PC-9 (cell line): ENCODE measurements around the gene KIF15. TPM values are rescaled to one million over a fixed set of nuclear protein-coding genes. Genes with fewer than 3 reads are reported as not detected.

ENCODE experiments used
- BruUV-seq: library from RNA; stranded (reverse); fragments of 400-500 nt; replicated peaks from 2 replicates; lab custom pipeline; 2021; lab: Mats Ljungman, UMichigan
- CTCF ChIA-PET: fragments of 300-600 bp; sonication (Branson Sonifier 250); formaldehyde crosslinking; loops from one replicate; lab custom pipeline; 2022; ENCODE audit warnings: antibody characterized with exemption; lab: Charles Lee
- POLR2A ChIA-PET: fragments of 300-600 bp; sonication (Branson Sonifier 250); formaldehyde crosslinking; loops from one replicate; lab custom pipeline; 2022; ENCODE audit warnings: antibody characterized with exemption; ENCODE audit not compliant: unreplicated experiment; lab: Charles Lee
- DNase-seq, 2 experiments: peaks; one replicate each; pipeline versions ENCODE4 v3.0.0 to v3.0.0-alpha.2; 2015 to 2022; ENCODE audit warnings: mixed read lengths in 1 of 2
- H2AFZ ChIP-seq: fragments of 200-600 bp; sonication (generic); 2 replicates; pipeline ENCODE4 v1.8.1; 2017; ENCODE audit warnings: antibody characterized with exemption
- H3F3A ChIP-seq: fragments of 200-600 bp; sonication (generic); 2 replicates; pipeline ENCODE4 v1.8.1; 2017; ENCODE audit warnings: antibody characterized with exemption, mild to moderate bottlenecking, low read depth; ENCODE audit not compliant: insufficient read depth
- H3K27ac ChIP-seq: fragments of 200-600 bp; sonication (generic); 2 replicates; pipeline ENCODE4 v1.6.1; 2016; ENCODE audit warnings: mixed run types
- H3K27me3 ChIP-seq: fragments of 200-600 bp; sonication (generic); 2 replicates; pipeline ENCODE4 v1.6.1; 2016; ENCODE audit warnings: low read depth, mixed run types; ENCODE audit not compliant: insufficient read depth
- H3K36me3 ChIP-seq: fragments of 200-600 bp; sonication (generic); 2 replicates; pipeline ENCODE4 v1.6.1; 2016; ENCODE audit warnings: low read depth, mixed run types
- H3K4me1 ChIP-seq: fragments of 200-600 bp; sonication (generic); replicated peaks from 2 replicates; pipeline ENCODE4 v1.6.1; 2016; ENCODE audit warnings: mixed run types; ENCODE audit not compliant: insufficient read depth
- H3K4me2 ChIP-seq: fragments of 200-600 bp; sonication (generic); 2 replicates; pipeline ENCODE4 v1.6.1; 2017; ENCODE audit warnings: mixed run types
- H3K4me3 ChIP-seq: fragments of 200-600 bp; sonication (generic); 2 replicates; pipeline ENCODE4 v1.6.1; 2016; ENCODE audit warnings: mixed run types
- H3K79me2 ChIP-seq: fragments of 200-600 bp; sonication (generic); 2 replicates; pipeline ENCODE4 v1.6.1; 2017; ENCODE audit warnings: low read depth, mixed run types
- H3K9me2 ChIP-seq: fragments of 200-600 bp; sonication (generic); 2 replicates; pipeline ENCODE4 v1.8.1; 2017; ENCODE audit warnings: mild to moderate bottlenecking; ENCODE audit not compliant: insufficient read depth
- H3K9me3 ChIP-seq: fragments of 200-600 bp; sonication (generic); 2 replicates; pipeline ENCODE4 v1.8.1; 2016; ENCODE audit warnings: low read depth; ENCODE audit not compliant: insufficient read depth
- H4K20me1 ChIP-seq: fragments of 200-600 bp; sonication (generic); 2 replicates; pipeline ENCODE4 v1.8.1; 2017; ENCODE audit not compliant: insufficient read depth
- CTCF ChIP-seq: fragments of 200-600 bp; sonication (generic); conservative IDR thresholded peaks from 2 replicates; pipeline ENCODE4 v1.6.1; 2017; ENCODE audit warnings: mixed run types, antibody characterized with exemption, mild to moderate bottlenecking, moderate library complexity
- EZH2 ChIP-seq: fragments of 200-600 bp; sonication (generic); IDR thresholded peaks from 2 replicates; pipeline ENCODE4 v1.8.0; 2017; ENCODE audit warnings: antibody characterized with exemption, low read depth
- intact Hi-C: fragments of 100-400 bp; cut with micrococcal nuclease; formaldehyde crosslinking; loops from one replicate; pipeline ENCODE4 v1.10.0; 2022; ENCODE audit not compliant: unreplicated experiment
- total RNA-seq: library from RNA; stranded (reverse); gene quantifications from 2 replicates; pipeline ENCODE4 v1.2.3, GENCODE V29; 2021

The KIF15 gene
- total RNA-seq, 1 experiment from 2014 or later: 25.8 TPM

- intact Hi-C loops: no loop called here
- peaks cover 5% of the 10 kb centered on the region; the same call in 1 of the 2 replicates for H3K4me1 ChIP-seq
- H4K20me1 ChIP-seq: no peaks in the 10 kb centered on the region
- H3K9me2 ChIP-seq: no peaks in the 10 kb centered on the region
- no peak for DNase-seq
- TF ChIP-seq EZH2 (no peak), CTCF (no peak)
- H3K27ac ChIP-seq: no peak overlapping the region
- peaks cover 18% of the 10 kb centered on the region; the same call in 1 of the 2 replicates for H3K36me3 ChIP-seq
- no TSS peak for BruUV-seq
- ChIA-PET CTCF (no interaction called here), POLR2A (interaction anchor here (0.6 kb wide), 1 partner anchor 212 kb away, joined by 4 read pairs; no protein-coding TSS in a partner anchor)
- H3K79me2 ChIP-seq: peaks cover 40% of the 10 kb centered on the region
- H3K9me3 ChIP-seq: peaks cover 18% of the 10 kb centered on the region
- H3F3A ChIP-seq: no peaks in the 10 kb centered on the region
- H3K27me3 ChIP-seq: no peaks in the 10 kb centered on the region
- peak overlapping the region; percentile 82 for H2AFZ ChIP-seq
- H3K4me3 ChIP-seq: peak overlapping the region; percentile 63
- peak overlapping the region; percentile 91 for H3K4me2 ChIP-seq
These were observed 1.1 kb downstream of the KIF15 start for GRCh38 chr3:44762690-44763089.

- peaks cover 39% of the 10 kb centered on the region for H3K79me2 ChIP-seq
- H3K9me2 ChIP-seq: no peaks in the 10 kb centered on the region
- POLR2A ChIA-PET: no interaction called here
- no peaks in the 10 kb centered on the region for H4K20me1 ChIP-seq
- no peak overlapping the region for H3K4me3 ChIP-seq
- H3K27me3 ChIP-seq: no peaks in the 10 kb centered on the region
- H3K36me3 ChIP-seq: peaks cover 3% of the 10 kb centered on the region; the same call in 1 of the 2 replicates
- H3K4me1 ChIP-seq: peaks cover 5% of the 10 kb centered on the region; the same call in 1 of the 2 replicates
- H3K9me3 ChIP-seq: peaks cover 9% of the 10 kb centered on the region
- no peak for DNase-seq
- H2AFZ ChIP-seq: no peak overlapping the region
- intact Hi-C loops: no loop called here
- H3K27ac ChIP-seq: no peak overlapping the region
- H3K4me2 ChIP-seq: no peak overlapping the region
- no peak for TF ChIP-seq CTCF
- no TSS peak for BruUV-seq
- H3F3A ChIP-seq: no peaks in the 10 kb centered on the region
- CTCF ChIA-PET: no interaction called here
These were observed 2.7 kb downstream of the KIF15 start for GRCh38 chr3:44764248-44764647.

GRCh38 chr3:44771424-44772098, 10.0 kb downstream of the KIF15 start:
- no peaks in the 10 kb centered on the region for H4K20me1 ChIP-seq
- no peaks in the 10 kb centered on the region for H3K36me3 ChIP-seq
- no peak overlapping the region for H3K4me3 ChIP-seq
- H3K4me1 ChIP-seq: no peaks in the 10 kb centered on the region
- H3K9me2 ChIP-seq: no peaks in the 10 kb centered on the region
- POLR2A ChIA-PET: no interaction called here
- H2AFZ ChIP-seq: no peak overlapping the region
- no peak for DNase-seq
- TF ChIP-seq EZH2: no peak
- intact Hi-C loops: no loop called here
- H3K27ac ChIP-seq: no peak overlapping the region
- BruUV-seq: no TSS peak
- H3K27me3 ChIP-seq: no peaks in the 10 kb centered on the region
- no peak overlapping the region for H3K4me2 ChIP-seq
- H3K9me3 ChIP-seq: 0 out of 2 replicates have a peak, but pooled peaks cover 3% of the 10 kb centered on the region
- H3K79me2 ChIP-seq: no peaks in the 10 kb centered on the region
- CTCF ChIA-PET: no interaction called here
- H3F3A ChIP-seq: no peaks in the 10 kb centered on the region
